Measurements from ENCODE around the gene UBE2J2. TPM values are rescaled to one million over a fixed set of nuclear protein-coding genes. Genes with fewer than 3 reads are reported as not detected.

Gene UBE2J2
- total and polyA plus RNA-seq, 2 of the 4 experiments (the other 2 are of a cell fraction) = 20.6 to 67.5 TPM

DNA sequence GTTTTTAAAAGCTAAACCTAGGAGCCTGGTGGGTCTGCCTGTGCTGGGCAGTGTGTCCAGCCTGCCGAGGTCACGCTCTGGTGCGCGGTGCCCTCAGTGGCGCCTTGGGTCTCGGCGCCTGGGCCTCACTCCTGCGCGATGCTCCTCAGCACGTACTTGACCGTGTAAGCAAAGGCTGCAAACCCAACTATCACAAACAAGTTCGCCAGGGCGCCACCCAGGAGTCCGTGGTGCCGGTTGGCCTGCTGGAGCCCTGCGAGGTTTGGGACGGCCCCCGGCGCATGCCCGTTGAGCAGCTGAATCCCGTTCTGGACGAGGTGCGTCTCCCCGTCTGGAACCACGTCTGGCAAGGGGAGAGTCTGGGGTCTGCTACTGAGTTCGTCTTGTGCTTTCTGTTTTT is 18.6 kb downstream of the UBE2J2 start:
- dilution Hi-C loops (cut with HindIII; ENCODE audit: low sequenced_read_pairs, unreplicated experiment) = no loop called here
- POLR2A ChIA-PET (ENCODE audit: unreplicated experiment) = no interaction called here

More for the DNA sequence above, 18.6 kb downstream of the UBE2J2 start:
- Histone ChIP-seq H2AFZ (replicated peaks; ENCODE audit: low read length, poor library complexity) (no peak overlapping the region), H3K14ac (replicated peaks; ENCODE audit: low read depth, low read length) (no peak overlapping the region), H3K4me1 (ENCODE audit: control insufficient read depth, insufficient read depth, low read length) (peaks cover 15% of the 10 kb centered on the region), H3K4me2 (ENCODE audit: low read depth, low read length) (no peak overlapping the region), H3K4ac (ENCODE audit: low read depth, low read length) (no peak overlapping the region), H4K20me1 (ENCODE audit: insufficient read depth, low read length) (peaks cover 10% of the 10 kb centered on the region), H2BK20ac (ENCODE audit: low read depth, low read length) (no peak overlapping the region), H3K9ac (ENCODE audit: low read depth, low read length) (no peak overlapping the region), H2AK9ac (replicated peaks; ENCODE audit: low read depth, low read length, poor library complexity) (no peak overlapping the region), H2BK15ac (ENCODE audit: low read depth, low read length) (no peak overlapping the region), H3K9me3 (ENCODE audit: control insufficient read depth, insufficient read depth, low read length) (no peaks in the 10 kb centered on the region), H4K5ac (ENCODE audit: low read depth, low read length) (no peak overlapping the region), H2BK120ac (ENCODE audit: low read depth, low read length) (no peak overlapping the region), H3K9me1 (ENCODE audit: insufficient read depth, low read length) (peaks cover 10% of the 10 kb centered on the region), H4K91ac (ENCODE audit: insufficient read depth, low read depth, low read length) (no peak overlapping the region), H3K18ac (ENCODE audit: low read depth, low read length) (no peak overlapping the region), H3K36me3 (ENCODE audit: control insufficient read depth, insufficient read depth, low read length) (peaks cover 69% of the 10 kb centered on the region), H3K79me1 (ENCODE audit: low read depth in 1 of 2, low read length in 2 of 2) (peaks cover 12 to 49% of the 10 kb centered on the region in 2 experiments), H3K4me3 (ENCODE audit: insufficient read depth, low read depth, low read length) (no peak overlapping the region), H3K23ac (ENCODE audit: low read depth, low read length) (no peak overlapping the region), H2AK5ac (ENCODE audit: low read depth, low read length) (no peak overlapping the region), H4K8ac (ENCODE audit: low read depth in 2 of 2, low read length in 2 of 2) (no peak overlapping the region), H3K56ac (ENCODE audit: extremely low read depth, insufficient read depth, low read length) (no peak overlapping the region), H2BK5ac (ENCODE audit: low read depth, low read length, poor library complexity, severe bottlenecking) (peak overlapping the region; percentile 50), H3K27ac (ENCODE audit: insufficient read depth, low read length) (no peak overlapping the region), H3K27me3 (ENCODE audit: control insufficient read depth, insufficient read depth, low read length) (no peaks in the 10 kb centered on the region)
- CTCF ChIA-PET = no interaction called here
- WGBS, 2 experiments (ENCODE audit: extremely low coverage in 2 of 2, insufficient read length in 1 of 2) = 98% methylated on average over 10 of the region's 26 CpGs; no CpG with 5 or more reads in 1 of the 2 experiments
- intact Hi-C loops (cut with micrococcal nuclease) = no loop called here
- no peak for ATAC-seq (ENCODE audit: low read depth)
- no peak for DNase-seq
- in situ Hi-C loops (cut with MboI; ENCODE audit: low sequenced_read_pairs) = no loop called here
- BruUV-seq (replicated peaks) = TSS peak; percentile 49
- TF ChIP-seq POLR2A (IDR thresholded peaks at IDR 0.05; ENCODE audit: low read depth, low read length) (no peak), MAFK (IDR thresholded peaks at IDR 0.05; ENCODE audit: low read depth, low read length) (no peak), RAD21 (IDR thresholded peaks at IDR 0.05; ENCODE audit: low read length) (no peak), CEBPB (IDR thresholded peaks at IDR 0.05; ENCODE audit: low read depth, low read length) (no peak), FOS (IDR thresholded peaks at IDR 0.05; ENCODE audit: low read depth, low read length) (no peak), RFX5 (IDR thresholded peaks at IDR 0.05; ENCODE audit: low read depth, low read length) (no peak), CHD1 (IDR thresholded peaks at IDR 0.05; ENCODE audit: low read depth, low read length) (no peak), ELK1 (IDR thresholded peaks at IDR 0.05; ENCODE audit: borderline replicate concordance, low read depth, low read length) (no peak), BHLHE40 (IDR thresholded peaks at IDR 0.05; ENCODE audit: low read depth, low read length) (no peak)
- TF ChIP-seq, protein P1, sequence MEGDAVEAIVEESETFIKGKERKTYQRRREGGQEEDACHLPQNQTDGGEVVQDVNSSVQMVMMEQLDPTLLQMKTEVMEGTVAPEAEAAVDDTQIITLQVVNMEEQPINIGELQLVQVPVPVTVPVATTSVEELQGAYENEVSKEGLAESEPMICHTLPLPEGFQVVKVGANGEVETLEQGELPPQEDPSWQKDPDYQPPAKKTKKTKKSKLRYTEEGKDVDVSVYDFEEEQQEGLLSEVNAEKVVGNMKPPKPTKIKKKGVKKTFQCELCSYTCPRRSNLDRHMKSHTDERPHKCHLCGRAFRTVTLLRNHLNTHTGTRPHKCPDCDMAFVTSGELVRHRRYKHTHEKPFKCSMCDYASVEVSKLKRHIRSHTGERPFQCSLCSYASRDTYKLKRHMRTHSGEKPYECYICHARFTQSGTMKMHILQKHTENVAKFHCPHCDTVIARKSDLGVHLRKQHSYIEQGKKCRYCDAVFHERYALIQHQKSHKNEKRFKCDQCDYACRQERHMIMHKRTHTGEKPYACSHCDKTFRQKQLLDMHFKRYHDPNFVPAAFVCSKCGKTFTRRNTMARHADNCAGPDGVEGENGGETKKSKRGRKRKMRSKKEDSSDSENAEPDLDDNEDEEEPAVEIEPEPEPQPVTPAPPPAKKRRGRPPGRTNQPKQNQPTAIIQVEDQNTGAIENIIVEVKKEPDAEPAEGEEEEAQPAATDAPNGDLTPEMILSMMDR (conservative IDR thresholded peaks at IDR 0.05; ENCODE audit: low read depth, low read length) = no peak
- TF ChIP-seq, protein P2, sequence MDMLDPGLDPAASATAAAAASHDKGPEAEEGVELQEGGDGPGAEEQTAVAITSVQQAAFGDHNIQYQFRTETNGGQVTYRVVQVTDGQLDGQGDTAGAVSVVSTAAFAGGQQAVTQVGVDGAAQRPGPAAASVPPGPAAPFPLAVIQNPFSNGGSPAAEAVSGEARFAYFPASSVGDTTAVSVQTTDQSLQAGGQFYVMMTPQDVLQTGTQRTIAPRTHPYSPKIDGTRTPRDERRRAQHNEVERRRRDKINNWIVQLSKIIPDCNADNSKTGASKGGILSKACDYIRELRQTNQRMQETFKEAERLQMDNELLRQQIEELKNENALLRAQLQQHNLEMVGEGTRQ (IDR thresholded peaks at IDR 0.05; ENCODE audit: low read depth, low read length) = no peak

All from IMR-90 (cell line).